Stimulated activated naive CD8-positive, alpha-beta T cell treated with anti-CD3 and anti-CD28 coated beads, Interleukin-15, Interleukin-2, amounts not matched to agents 100 U/mL and 50 U/mL, for 24 hours (primary cell): ENCODE measurements around the gene QRSL1.
"Not testable (repeated sequence)": the region's sequence is repeated elsewhere in the genome, so short reads cannot be mapped to it uniquely, and the experiment has no call there.

Experiments
- ATAC-seq: fragments of 150-1000 bp; cut with Tn5 transposase; one replicate; pipeline ENCODE4 v1.10.0; 2021
- DNase-seq: peaks from one replicate; pipeline ENCODE4 v3.0.0; 2021

The QRSL1 gene

DNA sequence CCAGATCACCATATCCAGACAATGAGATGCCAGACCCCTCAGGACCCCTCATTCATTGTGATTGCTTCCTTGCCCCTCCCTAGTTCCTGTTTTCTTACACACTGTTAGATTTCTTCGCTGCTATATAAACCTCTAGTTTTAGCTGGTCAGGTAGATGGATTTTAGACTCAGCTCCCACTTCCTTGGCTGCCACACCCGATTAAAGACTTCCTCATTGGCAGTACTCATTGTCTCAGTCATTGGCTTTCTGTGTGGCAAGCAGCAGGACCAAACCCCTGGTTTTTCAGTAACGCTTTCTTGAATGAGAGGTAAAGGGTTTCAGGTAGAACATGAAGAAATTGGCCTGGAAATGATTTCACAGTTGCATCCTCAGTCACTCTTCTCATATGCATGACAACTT lies 47.9 kb downstream of the QRSL1 start:
- DNase-seq = no peak
- no peak for ATAC-seq

DNA sequence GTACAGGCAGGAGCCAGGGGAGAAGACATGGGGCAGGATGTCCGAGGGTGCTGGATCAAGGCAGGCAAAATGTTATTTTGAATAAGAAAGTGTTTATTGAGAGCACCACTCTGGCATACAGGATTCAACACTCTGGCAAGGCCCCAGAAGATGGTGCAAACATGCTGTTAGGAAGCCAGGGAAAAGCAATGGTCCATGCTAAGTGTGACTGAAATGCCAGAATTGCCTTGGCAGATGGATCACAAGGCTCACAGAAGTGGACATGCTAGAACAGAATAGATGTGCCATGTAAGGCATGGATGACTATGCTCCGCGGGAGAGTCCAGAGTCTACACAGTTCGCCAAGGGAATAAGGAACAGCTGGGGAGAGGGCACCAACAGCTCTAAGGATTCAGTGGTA lies 54.6 kb downstream of the QRSL1 start:
- ATAC-seq = no peak
- DNase-seq = no peak

DNA sequence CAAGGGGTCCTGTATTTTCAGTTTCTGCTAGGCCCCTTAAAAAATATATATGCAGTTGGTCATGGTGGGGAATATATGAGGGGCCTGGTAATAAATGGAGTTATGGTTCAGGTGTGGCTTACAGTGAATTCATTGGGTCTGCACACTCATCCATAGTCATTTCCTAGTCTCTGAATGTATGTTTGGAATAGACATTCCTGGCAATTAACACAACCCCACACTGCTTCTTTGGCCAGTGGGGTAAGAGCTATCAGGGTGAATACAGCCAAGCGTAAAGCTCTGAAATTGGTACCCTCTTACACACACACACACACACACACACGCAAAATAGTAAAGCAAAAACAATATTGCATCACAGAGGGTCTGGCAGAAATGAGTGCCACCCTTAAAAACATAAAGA lies 56.5 kb downstream of the QRSL1 start:
- no peak for DNase-seq
- ATAC-seq = no peak

DNA sequence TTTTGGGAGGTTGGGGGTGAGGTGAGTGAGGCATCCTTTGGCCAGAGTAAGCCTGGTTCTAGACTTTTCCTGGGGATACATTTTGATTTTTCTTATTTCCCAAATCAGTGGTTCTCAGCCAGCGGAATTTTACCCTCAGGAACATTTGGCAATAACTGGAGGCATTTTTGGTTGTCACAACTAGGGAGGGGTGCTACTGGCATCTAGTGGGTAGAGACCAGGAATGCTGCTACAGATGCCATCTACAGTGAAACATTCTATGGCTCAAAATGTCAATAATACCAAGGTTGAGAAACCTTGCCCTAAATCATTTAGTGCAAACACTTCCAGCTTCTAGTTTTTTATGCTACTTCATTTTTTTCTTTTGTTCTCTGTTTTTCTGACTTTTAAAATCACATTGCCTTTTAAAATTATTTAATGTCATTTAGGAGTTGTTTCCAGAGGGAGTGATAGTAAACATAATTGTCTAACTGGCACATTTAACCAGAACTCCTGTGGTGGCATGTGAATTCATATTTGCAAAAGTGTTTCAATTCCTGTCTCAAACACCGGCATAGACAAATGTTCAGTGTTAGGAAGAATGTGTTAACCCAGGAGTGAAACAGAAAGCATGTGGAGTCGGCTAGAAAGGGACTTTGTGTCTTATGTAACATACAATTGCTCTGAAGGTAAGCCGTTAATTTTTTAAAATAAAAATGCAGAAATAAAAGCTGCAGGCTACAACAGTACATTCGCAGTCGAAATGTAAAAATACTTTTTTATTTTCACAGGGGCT lies 59.0 kb downstream of the QRSL1 start:
- ATAC-seq (no peak), DNase-seq (no peak)

DNA sequence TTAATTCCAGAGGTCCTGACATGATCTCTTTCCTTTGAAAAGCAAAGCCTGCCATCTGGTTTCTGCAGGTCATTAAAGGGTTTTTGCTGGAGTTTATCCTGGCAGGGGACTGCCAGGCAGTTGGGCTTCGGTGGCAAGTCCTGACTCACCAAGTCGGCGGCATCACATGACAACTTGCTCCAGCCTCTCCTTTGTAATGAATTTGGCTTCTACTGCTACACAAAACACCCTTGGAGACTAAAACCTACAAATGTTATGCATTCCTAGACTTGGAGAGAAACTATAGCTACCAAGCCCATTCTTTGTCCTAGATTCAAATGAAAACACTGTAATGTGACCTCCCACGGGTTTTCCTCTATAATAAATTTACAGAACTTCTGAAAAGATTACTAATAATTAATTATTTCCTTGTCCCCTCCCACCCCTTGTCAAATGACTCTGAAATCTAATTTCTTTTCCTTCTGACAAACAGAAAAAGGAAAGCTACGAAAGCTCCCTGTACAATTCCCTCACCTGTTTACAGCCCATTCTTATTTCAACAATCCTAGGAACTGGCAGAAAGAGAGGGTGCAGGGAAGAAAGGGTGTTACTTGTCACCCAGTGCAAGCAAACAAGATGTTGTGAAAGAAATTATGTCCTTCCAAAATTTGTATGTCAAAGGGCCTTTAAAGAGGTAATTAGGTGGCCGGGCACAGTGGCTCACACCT lies 62.9 kb downstream of the QRSL1 start:
- ATAC-seq (no peak), DNase-seq (no peak)

DNA sequence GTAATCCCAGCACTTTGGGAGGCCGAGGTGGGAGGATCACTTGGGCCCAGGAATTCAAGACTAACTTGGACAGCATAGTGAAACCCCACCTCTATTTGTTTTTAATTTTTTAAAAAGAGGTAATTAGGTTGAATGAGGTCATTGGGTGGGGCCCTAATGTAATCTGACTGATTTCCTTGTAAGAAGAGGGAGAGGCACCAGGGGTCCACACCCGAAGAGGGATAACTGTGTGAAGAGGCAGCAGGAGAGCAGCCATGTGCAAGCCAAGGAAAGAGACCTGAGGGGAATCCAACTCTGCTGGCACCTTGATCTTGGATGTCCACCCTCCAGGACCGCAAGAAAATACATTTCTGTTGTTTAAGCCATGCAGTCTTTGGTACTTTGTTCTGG lies 63.4 kb downstream of the QRSL1 start:
- DNase-seq = no peak
- no peak for ATAC-seq

DNA sequence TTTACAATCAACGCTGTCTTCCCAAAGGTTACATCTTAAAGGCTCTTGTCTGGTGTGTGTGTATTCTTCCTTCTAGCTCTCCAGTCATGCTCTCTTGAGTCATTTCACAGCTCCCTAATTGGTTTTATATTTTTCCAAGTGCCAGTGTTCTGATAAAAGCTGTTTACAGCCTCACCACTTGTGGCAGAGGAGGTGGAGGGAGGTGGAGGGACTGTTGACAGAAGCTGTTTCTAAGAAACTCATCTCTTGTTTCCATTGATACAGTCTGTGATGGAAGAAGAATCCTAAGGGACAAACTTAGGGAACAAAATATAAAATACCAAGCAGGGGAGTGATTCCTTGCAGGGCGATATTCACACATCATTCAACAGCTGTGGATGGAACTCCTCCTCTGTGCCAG lies 64.0 kb downstream of the QRSL1 start:
- no peak for DNase-seq
- ATAC-seq = no peak

DNA sequence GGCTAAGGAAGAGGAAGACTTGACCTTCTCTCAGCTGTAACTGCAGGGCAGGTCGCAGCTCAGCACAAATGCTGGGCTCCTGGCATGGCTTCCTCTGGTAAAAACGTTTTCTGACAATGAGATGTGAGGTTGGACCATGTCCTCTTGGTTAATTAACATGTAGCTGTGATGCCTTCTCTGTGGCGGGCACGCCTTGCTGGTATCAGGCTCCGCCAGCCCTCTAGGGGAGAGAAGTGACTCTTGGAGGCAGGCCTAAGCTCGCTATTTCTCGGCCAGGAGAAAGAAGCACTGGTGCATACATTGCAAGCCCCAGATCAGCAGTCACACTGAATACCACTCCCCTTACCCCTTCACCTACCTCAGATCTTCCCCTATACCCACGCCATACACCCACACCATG lies 65.0 kb downstream of the QRSL1 start:
- ATAC-seq = no peak
- DNase-seq = no peak

DNA sequence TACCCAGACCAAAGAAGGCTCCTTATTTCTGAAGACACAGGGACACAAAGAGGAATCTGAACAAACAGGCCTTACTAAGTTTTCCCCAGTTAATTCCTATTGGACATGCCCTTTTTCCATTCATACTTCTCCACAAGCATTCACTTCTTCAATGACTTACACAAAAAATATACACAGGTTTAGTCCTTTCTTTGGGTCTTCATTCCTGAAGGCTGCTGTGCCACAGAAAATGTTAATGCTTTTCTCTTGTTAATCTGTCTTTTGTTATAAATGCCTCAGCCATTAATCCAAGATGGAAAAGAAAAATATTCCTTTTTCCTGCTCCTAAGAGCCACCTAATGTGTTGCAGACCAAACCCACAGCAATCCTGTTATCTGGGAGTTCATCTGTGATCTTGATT lies 71.2 kb downstream of the QRSL1 start:
- ATAC-seq = no peak

DNA sequence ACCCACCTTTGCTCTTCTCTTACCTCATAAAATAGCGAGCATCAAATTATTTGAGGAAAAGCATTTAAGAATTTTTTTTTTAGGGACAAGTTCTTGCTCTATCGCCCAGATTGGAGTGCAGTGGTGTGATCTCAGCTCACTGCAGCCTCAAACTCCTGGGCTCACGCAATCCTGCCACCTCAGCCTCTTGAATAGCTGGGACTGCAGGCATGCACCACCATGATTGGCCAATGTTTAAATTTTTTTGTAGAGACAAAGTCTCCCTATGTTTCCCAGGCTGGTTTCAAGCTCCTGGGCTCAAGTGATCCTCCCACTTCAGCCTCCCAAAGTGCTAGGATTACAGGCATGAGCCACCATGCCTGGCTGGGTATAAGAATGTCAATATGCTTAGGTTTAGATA lies 71.8 kb downstream of the QRSL1 start:
- not testable (repeated sequence) for ATAC-seq, DNase-seq

More for the DNA sequence above, 71.2 kb downstream of the QRSL1 start:
- no peak for DNase-seq

DNA sequence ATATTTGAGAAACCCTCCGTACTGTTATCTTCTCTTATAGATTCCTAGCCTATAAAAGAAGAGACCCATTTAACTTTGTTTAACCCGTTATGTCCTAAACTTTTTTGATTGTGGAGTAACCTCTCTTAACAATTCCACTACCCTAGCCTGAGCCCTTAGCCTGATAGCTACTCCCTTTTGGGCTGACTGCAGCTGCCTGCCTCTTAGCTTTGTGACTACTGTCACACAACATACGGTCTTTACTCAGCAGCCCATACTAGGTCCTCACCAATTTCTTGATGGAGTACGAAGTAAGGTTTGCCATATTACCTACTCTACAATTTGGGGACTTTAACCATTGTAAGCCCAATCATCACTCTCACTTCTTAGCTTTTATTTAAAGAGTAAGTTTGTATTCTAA lies 72.7 kb downstream of the QRSL1 start:
- no peak for ATAC-seq
- DNase-seq = no peak

DNA sequence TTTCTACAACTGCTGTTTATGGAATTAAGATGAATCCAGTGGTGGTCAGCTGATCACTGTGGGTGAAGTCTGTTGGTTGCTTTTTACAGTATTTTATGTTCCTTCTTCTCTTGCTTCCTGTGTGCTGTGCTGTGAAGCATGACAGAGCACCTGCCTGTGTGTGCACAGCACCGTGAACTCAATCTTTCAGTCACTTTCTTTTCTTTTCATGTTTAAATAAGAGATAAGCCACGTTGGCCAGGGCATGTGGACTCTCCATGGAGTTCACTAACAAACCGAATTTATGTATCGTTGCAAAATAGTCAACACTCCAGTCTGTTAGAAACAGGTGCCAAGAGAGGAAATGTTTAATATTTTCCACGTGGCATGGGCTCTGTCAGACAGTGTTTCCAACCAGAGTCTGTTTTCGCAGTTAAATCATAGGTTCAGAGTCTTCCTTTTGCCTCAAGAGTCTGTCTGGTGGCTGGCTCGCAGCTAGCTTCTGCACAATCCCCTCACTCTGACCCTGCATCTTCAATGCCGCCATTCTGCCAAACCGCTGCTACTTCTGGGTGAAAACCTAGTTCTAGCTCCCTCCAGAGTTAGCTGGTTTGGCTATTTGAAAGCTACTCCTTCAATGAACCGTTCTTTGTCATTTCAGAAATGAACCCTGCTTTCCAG lies 73.2 kb downstream of the QRSL1 start:
- ATAC-seq (peak; percentile 59), DNase-seq (no peak)

DNA sequence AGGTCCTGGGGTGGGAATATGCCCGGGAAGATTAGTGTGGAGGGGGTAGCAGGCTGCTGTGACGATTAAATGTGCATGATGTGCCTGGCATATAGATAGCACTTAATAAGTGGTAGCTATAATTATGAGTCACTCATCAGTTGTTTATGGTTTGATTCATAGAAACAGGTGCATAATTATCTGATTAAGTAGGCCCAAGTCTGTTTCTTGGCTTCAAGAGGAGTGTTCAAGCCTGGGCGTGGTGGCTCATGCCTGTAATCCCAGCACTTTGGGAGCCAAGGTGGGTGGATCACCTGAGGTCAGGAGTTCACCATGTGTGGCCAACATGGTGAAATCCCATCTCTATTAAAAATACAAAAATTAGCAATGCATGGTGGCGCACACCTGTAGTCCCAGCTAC lies 74.9 kb downstream of the QRSL1 start:
- DNase-seq = no peak
- no peak for ATAC-seq

DNA sequence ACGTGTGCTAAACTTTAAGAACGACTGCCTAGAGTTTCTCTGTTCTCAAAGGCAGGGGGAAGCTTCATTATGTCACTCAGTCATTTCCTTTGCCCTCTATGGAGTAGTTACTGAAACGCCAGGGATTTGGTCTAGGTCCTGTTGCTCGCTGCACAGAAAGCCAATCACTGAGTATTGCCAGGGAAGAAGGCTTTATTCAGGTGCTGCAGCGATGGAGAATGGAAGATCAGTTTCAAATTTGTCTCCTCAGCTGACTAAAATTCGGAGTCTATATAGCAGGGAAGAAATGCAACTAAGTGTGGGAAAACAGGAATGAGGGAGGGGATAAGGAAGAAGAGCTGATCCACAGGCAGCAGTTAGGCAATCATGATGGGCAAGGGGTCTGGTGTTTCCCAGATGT lies 75.8 kb downstream of the QRSL1 start:
- no peak for DNase-seq
- ATAC-seq = no peak

DNA sequence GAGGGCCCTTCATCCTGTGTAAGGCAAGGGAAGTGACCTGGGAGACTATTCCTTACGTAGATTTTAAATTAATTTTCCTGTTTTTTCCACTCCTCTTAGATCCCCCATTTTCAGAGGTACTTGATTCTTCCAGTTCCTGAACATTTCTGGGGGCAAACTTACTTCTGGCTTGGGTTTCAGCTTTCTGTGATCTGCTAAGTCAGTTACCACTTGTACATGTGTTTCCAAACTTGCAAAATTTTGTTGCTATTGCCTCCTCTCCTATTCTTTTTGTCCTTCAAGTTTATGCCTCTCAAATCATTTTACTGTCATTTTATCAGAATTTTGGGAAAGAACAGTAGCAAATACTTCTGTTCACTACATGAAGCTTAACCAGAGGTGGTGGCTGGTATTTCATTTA lies 81.2 kb downstream of the QRSL1 start:
- no peak for ATAC-seq

DNA sequence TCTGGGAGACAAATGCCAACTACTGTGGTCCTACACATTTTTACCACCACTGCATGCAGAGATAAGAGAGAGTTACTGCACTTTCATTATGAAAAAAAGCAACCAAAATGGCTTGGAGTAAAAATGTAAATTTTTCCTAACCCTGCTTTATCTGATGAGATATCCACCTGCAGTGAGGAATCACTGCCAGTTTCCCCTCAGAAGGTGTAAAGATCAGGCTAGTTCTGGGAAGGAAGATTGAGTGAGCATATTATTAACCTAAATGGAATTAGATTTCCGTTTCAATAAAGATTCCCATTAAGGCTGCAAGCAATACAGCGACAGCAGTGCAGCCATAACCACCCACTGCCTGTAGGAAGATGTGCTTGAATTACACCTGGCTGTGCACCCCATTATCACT lies 84.9 kb downstream of the QRSL1 start:
- no peak for DNase-seq
- ATAC-seq = no peak

More for the DNA sequence above, 81.2 kb downstream of the QRSL1 start:
- DNase-seq = no peak

DNA sequence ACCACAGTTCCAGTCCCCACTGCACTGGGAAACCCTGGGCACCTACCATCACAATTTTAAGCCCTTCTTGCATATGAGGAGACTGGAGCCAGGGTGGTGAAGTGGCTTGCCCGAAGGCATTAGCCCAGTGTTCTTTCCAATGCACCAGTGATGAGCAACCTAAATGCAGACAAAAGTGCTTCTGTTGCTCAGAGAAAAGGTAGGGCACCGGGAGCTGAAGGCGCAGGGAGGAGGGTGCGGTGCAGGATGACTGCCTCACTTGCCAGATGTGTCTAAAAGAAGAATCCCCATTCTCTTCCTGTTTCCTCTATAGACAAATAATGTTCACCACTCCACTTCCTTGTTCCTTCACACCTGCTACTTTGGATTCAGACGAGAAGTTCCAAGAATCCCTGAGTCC lies 86.5 kb downstream of the QRSL1 start:
- no peak for DNase-seq
- ATAC-seq = no peak

DNA sequence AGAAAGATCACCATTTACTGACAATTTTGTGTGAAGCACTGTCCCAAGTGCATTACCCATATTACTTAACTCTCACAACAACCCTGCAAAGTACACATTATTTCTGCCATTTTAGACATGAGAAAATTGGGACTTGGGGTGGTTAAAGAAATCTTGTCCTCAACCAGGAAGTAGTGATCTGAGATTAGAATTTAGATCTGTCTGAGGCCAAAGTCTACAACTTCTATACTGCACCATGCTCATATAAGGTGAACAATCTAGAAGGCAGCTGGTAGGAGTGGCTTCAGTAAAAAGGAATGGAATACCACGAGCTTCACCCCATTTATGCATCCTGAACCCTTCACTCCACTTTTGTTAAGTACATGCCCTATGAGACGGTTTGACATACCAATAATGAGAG lies 87.6 kb downstream of the QRSL1 start:
- no peak for DNase-seq
- no peak for ATAC-seq
